HG03571 (cell line): ENCODE results near the gene RMC1.
"Not testable (repeated sequence)": the region's sequence is repeated elsewhere in the genome, so short reads cannot be mapped to it uniquely, and the experiment has no call there.

Experiments used
- ATAC-seq: cut with Tn5 transposase; IDR thresholded peaks from one replicate; pipeline ENCODE4 v1.9.1; 2021; ENCODE audit not compliant: unreplicated experiment

Gene RMC1

GRCh38 chr18:23556145-23556780 lies 53.0 kb downstream of the RMC1 start:
- ATAC-seq, result no peak

DNA sequence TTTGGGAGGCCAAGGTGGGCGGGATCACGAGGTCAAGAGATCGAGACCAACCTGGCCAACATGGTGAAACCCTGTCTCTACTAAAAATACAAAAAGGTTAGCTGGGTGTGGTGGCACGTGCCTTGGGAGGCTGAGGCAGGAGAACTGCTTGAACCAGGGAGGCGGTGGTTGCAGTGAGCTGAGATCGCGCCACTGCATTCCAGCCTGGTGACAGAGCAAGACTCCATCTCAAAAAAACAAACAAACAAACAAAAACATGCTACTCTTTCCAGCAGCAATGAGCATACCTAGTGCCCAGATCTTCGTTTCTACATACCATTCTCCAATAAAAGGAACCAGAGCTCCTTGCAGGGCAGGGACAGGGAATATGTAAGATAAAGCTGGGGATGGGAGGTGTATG lies 54.2 kb downstream of the RMC1 start:
- ATAC-seq, result not testable (repeated sequence)

- no peak for ATAC-seq
Observed at GRCh38 chr18:23560186-23560585, 56.9 kb downstream of the RMC1 start.

GRCh38 chr18:23563377-23564043 lies 60.2 kb downstream of the RMC1 start:
- no peak for ATAC-seq

GRCh38 chr18:23565916-23566547 lies 62.7 kb downstream of the RMC1 start:
- ATAC-seq, result no peak

- no peak for ATAC-seq
Observed at GRCh38 chr18:23567671-23568070, 64.4 kb downstream of the RMC1 start.

DNA sequence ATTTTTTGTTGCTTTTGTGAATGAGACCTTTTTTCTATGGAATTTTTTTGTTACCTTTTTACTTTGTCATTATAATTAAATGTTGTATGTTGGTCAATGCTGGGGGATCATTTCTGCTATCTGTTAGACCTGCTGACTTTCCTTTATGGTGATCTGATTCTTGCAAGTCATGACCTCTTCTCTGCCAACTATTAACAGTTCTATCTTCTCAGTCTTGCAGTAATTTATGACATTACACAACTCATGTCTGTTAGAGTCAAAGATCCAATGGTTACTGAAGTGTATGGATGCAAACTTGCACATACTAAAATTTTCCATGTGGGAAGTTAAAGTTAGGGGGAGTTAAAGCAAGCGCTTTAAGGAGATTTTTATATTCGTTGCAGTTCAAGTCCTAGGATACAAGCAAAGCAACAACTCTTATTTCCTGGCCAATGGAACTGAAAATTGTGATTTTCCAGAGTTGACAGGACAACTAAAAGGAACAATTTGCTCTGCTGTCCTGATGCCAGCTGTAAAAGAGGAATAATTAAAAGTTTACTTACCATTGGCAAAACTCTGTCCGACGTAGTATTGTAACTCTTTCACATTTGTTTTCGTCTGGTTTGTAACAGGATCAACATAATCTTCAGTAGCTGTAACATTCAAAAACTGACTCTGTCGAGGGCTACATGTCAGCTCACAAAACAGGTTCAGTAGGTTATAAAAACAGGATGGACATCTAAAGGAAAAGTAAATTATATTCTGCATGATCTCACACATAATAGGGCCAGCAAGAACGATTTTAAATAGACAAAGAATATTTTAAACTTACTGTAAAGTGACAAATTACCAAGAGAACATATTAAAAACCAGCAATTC lies 65.2 kb downstream of the RMC1 start:
- no peak for ATAC-seq

GRCh38 chr18:23569299-23570063 lies 66.2 kb downstream of the RMC1 start:
- no peak for ATAC-seq

GRCh38 chr18:23570912-23571504 lies 67.7 kb downstream of the RMC1 start:
- ATAC-seq, result no peak

DNA sequence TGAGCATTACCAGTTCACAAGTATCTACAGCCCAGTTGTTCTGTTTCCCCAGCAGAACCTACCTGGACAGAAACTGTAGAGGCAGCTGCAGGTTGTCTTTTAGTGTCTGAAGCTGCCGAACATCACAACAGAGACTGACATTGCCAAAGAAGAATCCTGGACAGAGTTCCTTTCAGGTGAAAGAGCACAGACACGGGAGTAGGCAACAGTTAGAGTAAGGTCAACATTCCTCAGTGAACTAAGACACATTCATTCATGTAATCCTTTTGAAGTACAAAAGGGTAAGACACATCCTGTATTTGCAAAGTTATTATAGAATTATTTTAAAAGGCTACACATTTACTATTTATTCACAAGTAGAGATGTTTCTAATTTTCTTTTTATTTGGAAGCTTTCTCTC lies 68.7 kb downstream of the RMC1 start:
- no peak for ATAC-seq

DNA sequence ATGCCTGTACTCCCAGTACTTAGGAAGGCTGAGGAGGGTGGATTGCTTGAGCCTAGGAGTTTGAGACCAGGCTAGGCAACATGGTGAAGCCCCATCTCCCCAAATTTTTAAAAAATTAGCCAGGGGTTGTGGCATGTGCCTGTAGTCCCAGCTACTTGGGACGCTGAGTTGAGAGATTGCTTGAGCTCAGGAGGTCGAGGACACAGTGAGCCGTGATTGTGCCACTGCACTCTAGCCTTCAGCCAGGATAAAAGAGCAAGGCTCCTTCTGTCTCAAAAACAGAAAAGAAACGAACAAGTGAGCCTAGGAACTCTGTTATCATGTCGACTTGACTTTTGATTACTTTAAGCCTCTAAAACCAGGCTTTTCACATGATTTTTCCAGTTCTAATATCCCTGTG lies 69.3 kb downstream of the RMC1 start:
- no peak for ATAC-seq

- no peak for ATAC-seq
Observed at GRCh38 chr18:23573020-23573419, 69.7 kb downstream of the RMC1 start.

GRCh38 chr18:23573626-23574431 lies 70.5 kb downstream of the RMC1 start:
- no peak for ATAC-seq

GRCh38 chr18:23574611-23575308 lies 71.4 kb downstream of the RMC1 start:
- no peak for ATAC-seq

GRCh38 chr18:23575309-23575651 lies 72.0 kb downstream of the RMC1 start:
- ATAC-seq, result no peak

DNA sequence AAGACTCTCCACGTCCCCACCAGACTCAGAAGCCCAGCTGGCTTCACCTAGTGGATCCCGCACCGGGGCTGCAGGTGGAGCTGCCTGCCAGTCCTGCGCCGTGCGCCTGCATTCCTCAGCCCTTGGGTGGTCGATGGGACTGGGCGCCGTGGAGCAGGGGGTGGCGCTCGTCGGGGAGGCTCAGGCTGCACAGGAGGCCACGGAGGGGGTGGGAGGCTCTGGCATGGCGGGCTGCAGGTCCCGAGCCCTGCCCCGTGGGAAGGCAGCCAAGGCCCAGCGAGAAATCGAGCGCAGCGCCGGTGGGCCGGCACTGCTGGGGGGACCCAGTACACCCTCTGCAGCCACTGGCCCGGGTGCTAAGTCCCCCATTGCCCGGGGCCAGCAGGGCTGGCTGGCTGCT lies 74.2 kb downstream of the RMC1 start:
- ATAC-seq, result not testable (repeated sequence)

GRCh38 chr18:23578067-23578701 lies 74.9 kb downstream of the RMC1 start:
- no peak for ATAC-seq

- no peak for ATAC-seq
Observed at GRCh38 chr18:23578891-23579653, 75.8 kb downstream of the RMC1 start.
